ENCODE measurements around the gene SYP. TPM values are rescaled to one million over a fixed set of nuclear protein-coding genes. Genes with fewer than 3 reads are reported as not detected.

Gene SYP
- total and polyA plus RNA-seq, 9 of the 15 experiments (the other 6 are each of a cell fraction or from before 2014, with no cell fraction given): 0.48 to 5.1 (median 2.6) TPM

DNA sequence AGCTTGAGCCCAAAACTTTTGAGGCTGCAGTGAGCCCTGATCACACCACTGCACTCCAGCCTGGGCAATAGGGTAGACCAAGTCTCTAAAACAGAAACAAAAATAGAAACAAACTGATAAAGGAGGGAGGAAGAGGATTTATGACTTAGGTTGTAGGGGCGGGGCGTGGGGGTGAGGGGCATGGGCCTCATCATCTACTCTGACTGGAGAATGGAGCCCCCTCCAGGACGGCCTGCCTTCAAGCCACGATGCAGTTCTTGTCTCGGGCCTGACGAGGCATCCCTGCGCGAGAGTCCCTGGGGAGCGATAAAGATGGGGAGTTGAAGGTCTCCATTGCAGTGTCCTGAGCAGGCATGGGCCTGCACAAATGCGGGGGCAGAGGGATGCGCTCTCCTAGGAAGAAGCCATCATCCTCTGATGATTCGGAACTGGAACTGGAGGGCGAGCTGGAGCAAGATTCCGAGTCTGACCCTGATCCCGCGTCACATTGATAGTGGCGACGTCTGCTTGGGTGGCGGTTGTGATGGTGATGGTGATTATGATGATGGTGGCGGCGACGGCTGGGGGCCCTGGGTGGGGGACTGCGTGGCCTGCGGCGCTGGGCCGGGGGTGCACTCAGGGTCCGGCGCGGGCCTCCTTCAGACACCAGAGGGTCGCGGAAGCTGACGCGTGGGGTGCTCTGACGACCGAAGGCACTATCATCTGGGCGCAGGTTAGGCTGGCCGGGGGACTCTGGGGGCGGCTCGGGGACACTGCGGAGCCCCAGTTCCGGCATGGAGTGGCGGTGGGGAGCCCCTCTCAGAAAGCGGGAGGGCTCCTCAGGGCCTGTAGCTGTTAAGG is 24.3 kb downstream of the SYP start (continued):
- TF ChIP-seq, protein P1, sequence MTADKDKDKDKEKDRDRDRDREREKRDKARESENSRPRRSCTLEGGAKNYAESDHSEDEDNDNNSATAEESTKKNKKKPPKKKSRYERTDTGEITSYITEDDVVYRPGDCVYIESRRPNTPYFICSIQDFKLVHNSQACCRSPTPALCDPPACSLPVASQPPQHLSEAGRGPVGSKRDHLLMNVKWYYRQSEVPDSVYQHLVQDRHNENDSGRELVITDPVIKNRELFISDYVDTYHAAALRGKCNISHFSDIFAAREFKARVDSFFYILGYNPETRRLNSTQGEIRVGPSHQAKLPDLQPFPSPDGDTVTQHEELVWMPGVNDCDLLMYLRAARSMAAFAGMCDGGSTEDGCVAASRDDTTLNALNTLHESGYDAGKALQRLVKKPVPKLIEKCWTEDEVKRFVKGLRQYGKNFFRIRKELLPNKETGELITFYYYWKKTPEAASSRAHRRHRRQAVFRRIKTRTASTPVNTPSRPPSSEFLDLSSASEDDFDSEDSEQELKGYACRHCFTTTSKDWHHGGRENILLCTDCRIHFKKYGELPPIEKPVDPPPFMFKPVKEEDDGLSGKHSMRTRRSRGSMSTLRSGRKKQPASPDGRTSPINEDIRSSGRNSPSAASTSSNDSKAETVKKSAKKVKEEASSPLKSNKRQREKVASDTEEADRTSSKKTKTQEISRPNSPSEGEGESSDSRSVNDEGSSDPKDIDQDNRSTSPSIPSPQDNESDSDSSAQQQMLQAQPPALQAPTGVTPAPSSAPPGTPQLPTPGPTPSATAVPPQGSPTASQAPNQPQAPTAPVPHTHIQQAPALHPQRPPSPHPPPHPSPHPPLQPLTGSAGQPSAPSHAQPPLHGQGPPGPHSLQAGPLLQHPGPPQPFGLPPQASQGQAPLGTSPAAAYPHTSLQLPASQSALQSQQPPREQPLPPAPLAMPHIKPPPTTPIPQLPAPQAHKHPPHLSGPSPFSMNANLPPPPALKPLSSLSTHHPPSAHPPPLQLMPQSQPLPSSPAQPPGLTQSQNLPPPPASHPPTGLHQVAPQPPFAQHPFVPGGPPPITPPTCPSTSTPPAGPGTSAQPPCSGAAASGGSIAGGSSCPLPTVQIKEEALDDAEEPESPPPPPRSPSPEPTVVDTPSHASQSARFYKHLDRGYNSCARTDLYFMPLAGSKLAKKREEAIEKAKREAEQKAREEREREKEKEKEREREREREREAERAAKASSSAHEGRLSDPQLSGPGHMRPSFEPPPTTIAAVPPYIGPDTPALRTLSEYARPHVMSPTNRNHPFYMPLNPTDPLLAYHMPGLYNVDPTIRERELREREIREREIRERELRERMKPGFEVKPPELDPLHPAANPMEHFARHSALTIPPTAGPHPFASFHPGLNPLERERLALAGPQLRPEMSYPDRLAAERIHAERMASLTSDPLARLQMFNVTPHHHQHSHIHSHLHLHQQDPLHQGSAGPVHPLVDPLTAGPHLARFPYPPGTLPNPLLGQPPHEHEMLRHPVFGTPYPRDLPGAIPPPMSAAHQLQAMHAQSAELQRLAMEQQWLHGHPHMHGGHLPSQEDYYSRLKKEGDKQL (CRISPR knock-in tag; IDR thresholded peaks at IDR 0.05; ENCODE audit: borderline replicate concordance): no peak
- TF ChIP-seq ZNF184 (CRISPR knock-in tag; IDR thresholded peaks at IDR 0.05) (no peak), MCM5 (IDR thresholded peaks at IDR 0.05; ENCODE audit: low read depth) (no peak), GABPB2 (CRISPR knock-in tag; conservative IDR thresholded peaks at IDR 0.05) (no peak), CBX5 (IDR thresholded peaks at IDR 0.05; ENCODE audit: borderline replicate concordance, low read depth) (no peak), ZNF583 (CRISPR knock-in tag; IDR thresholded peaks at IDR 0.05) (no peak), CHD2 (IDR thresholded peaks at IDR 0.05; ENCODE audit: low read depth, low read length) (peak; percentile 48), ZNF431 (CRISPR knock-in tag; IDR thresholded peaks at IDR 0.05) (no peak), TFAM (CRISPR knock-in tag; conservative IDR thresholded peaks at IDR 0.05) (no peak), RAD51 (IDR thresholded peaks at IDR 0.05; ENCODE audit: borderline replicate concordance, low read depth) (no peak), TSC22D4 (tag; IDR thresholded peaks at IDR 0.05) (no peak), MEIS2 (IDR thresholded peaks at IDR 0.05; ENCODE audit: partially characterized antibody) (peak; percentile 8), TGIF2 (CRISPR knock-in tag; IDR thresholded peaks at IDR 0.05) (no peak), RBBP5 (IDR thresholded peaks at IDR 0.05; ENCODE audit: borderline replicate concordance, insufficient read depth, low read length, poor library complexity, severe bottlenecking) (no peak)
- TF ChIP-seq, protein P2, sequence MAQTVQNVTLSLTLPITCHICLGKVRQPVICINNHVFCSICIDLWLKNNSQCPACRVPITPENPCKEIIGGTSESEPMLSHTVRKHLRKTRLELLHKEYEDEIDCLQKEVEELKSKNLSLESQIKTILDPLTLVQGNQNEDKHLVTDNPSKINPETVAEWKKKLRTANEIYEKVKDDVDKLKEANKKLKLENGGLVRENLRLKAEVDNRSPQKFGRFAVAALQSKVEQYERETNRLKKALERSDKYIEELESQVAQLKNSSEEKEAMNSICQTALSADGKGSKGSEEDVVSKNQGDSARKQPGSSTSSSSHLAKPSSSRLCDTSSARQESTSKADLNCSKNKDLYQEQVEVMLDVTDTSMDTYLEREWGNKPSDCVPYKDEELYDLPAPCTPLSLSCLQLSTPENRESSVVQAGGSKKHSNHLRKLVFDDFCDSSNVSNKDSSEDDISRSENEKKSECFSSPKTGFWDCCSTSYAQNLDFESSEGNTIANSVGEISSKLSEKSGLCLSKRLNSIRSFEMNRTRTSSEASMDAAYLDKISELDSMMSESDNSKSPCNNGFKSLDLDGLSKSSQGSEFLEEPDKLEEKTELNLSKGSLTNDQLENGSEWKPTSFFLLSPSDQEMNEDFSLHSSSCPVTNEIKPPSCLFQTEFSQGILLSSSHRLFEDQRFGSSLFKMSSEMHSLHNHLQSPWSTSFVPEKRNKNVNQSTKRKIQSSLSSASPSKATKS (CRISPR knock-in tag; IDR thresholded peaks at IDR 0.05): no peak
- TF ChIP-seq, protein P3, sequence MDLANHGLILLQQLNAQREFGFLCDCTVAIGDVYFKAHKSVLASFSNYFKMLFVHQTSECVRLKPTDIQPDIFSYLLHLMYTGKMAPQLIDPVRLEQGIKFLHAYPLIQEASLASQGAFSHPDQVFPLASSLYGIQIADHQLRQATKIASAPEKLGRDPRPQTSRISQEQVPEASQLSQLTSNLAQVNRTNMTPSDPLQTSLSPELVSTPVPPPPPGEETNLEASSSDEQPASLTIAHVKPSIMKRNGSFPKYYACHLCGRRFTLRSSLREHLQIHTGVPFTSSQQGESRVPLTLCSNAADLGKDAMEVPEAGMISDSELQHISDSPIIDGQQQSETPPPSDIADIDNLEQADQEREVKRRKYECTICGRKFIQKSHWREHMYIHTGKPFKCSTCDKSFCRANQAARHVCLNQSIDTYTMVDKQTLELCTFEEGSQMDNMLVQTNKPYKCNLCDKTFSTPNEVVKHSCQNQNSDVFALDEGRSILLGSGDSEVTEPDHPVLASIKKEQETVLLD (IDR thresholded peaks at IDR 0.05): no peak
- TF ChIP-seq, protein P4, sequence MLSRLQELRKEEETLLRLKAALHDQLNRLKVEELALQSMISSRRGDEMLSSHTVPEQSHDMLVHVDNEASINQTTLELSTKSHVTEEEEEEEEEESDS (CRISPR knock-in tag; IDR thresholded peaks at IDR 0.05): no peak
- TF ChIP-seq, protein P5, sequence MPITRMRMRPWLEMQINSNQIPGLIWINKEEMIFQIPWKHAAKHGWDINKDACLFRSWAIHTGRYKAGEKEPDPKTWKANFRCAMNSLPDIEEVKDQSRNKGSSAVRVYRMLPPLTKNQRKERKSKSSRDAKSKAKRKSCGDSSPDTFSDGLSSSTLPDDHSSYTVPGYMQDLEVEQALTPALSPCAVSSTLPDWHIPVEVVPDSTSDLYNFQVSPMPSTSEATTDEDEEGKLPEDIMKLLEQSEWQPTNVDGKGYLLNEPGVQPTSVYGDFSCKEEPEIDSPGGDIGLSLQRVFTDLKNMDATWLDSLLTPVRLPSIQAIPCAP (CRISPR knock-in tag; IDR thresholded peaks at IDR 0.05; ENCODE audit: borderline replicate concordance): no peak
